Esophagus muscularis mucosa (tissue), 4 donors: ENCODE results near the gene ATP13A5. TPM values are rescaled to one million over a fixed set of nuclear protein-coding genes. Genes with fewer than 3 reads are reported as not detected.

Source experiments
- DNase-seq: peaks from one replicate; pipeline ENCODE4 v3.0.0-alpha.2; 2017; ENCODE audit errors: extremely low spot score
- H3K27ac ChIP-seq, 4 donors: fragments of 200-600 bp; sonication (generic); replicated peaks in 1 of 4; 1 replicate in 3 of 4; 2 replicates in 1 of 4; pipeline ENCODE4 v1.5.1; 2016 to 2019; ENCODE audit warnings: mild to moderate bottlenecking in 1 of 4
- H3K27me3 ChIP-seq, 4 donors: fragments of 200-600 bp; sonication (generic); one replicate each; pipeline versions ENCODE4 v1.5.1 to v1.6.0; 2016 to 2019
- H3K36me3 ChIP-seq, 4 donors: fragments of 200-600 bp; sonication (generic); one replicate each; pipeline ENCODE4 v1.5.1; 2016 to 2019
- H3K4me1 ChIP-seq, 4 donors: fragments of 200-600 bp; sonication (generic); one replicate each; pipeline ENCODE4 v1.5.1; 2016 to 2019
- H3K4me3 ChIP-seq, 4 donors: fragments of 200-600 bp; sonication (generic); 1 replicate in 2 of 4; 2 replicates in 2 of 4; pipeline ENCODE4 v1.5.1; 2016 to 2019; ENCODE audit warnings: mild to moderate bottlenecking in 4 of 4, moderate library complexity in 1 of 4
- H3K9me3 ChIP-seq, 4 donors: fragments of 200-600 bp; sonication (generic); 1 replicate in 3 of 4; 2 replicates in 1 of 4; pipeline ENCODE4 v1.5.1; 2016 to 2019
- CTCF ChIP-seq, 3 experiments: fragments of 200-600 bp in 2 of 3; fragments of 450-650 bp in 1 of 3; sonication (generic) in 2 of 3; IDR thresholded peaks; one replicate each; pipeline ENCODE4 v1.5.1; 2017 to 2019; ENCODE audit warnings: antibody characterized with exemption in 3 of 3, mild to moderate bottlenecking in 2 of 3, moderate library complexity in 1 of 3
- EP300 ChIP-seq: sonication (generic); formaldehyde crosslinking; IDR thresholded peaks from one replicate; pipeline ENCODE4 v1.6.1; 2017; ENCODE audit warnings: antibody characterized with exemption
- POLR2A ChIP-seq: fragments of 450-650 bp; IDR thresholded peaks from one replicate; pipeline ENCODE4 v1.6.1; 2017; ENCODE audit warnings: antibody characterized with exemption, moderate library complexity, mild to moderate bottlenecking, low read depth
- POLR2AphosphoS5 ChIP-seq, 2 donors: sonication (generic); formaldehyde crosslinking; IDR thresholded peaks; one replicate each; pipeline ENCODE4 v1.6.1; 2017; ENCODE audit warnings: antibody characterized with exemption in 2 of 2
- WGBS: methylation state at CpG from one replicate; pipeline ENCODE4 v1.1.5; 2018; 5-methylcytosine and 5-hydroxymethylcytosine counted together
- intact Hi-C: fragments of 100-400 bp; cut with DNase I; formaldehyde crosslinking; loops from one replicate; pipeline ENCODE4 v1.15.1; 2023
- total RNA-seq, 4 donors: library from RNA; depleted of rRNA; stranded (reverse); fragments of >200 nt; gene quantifications; one replicate each; pipeline versions ENCODE4 v1.1.0 to v1.2.1, GENCODE V29; 2016

ATP13A5 gene
- total RNA-seq, 4 donors from 2014 or later = not detected

DNA sequence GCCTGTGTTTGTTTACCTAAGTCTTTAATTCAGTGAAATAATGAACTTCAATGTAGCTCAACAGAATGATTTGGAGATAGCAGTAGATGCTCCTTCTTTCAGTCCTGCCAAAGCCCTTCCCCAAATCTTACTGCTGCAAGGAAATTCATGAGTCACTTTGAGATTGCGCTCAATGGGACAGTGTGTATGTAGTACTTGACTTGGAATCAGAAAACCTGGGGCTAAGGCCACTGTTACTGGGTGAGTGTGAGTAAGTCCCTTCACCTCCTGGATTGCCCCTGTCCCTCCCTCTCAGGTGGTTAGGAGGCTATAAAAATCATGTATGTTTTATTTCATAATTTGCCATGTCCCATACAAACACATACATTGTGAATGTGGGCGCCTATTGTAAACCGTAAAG lies 29.9 kb downstream of the ATP13A5 start:
- intact Hi-C loops = no loop called here
- 85% methylated on average over 3 of the region's 3 CpGs for WGBS
- Histone ChIP-seq H3K27ac (no peak overlapping the region), H3K36me3 (no peaks in the 10 kb centered on the region), H3K4me3 (no peak overlapping the region), H3K9me3 (no peaks in the 10 kb centered on the region), H3K27me3 (no peaks in the 10 kb centered on the region), H3K4me1 (peaks cover 0 to 3% (median 0%) of the 10 kb centered on the region in 4 donors)
- TF ChIP-seq POLR2A (no peak), EP300 (no peak), POLR2AphosphoS5 (IDR thresholded peaks at IDR 0.05) (no peak), CTCF (IDR thresholded peaks at IDR 0.05) (no peak)
- no peak for DNase-seq

DNA sequence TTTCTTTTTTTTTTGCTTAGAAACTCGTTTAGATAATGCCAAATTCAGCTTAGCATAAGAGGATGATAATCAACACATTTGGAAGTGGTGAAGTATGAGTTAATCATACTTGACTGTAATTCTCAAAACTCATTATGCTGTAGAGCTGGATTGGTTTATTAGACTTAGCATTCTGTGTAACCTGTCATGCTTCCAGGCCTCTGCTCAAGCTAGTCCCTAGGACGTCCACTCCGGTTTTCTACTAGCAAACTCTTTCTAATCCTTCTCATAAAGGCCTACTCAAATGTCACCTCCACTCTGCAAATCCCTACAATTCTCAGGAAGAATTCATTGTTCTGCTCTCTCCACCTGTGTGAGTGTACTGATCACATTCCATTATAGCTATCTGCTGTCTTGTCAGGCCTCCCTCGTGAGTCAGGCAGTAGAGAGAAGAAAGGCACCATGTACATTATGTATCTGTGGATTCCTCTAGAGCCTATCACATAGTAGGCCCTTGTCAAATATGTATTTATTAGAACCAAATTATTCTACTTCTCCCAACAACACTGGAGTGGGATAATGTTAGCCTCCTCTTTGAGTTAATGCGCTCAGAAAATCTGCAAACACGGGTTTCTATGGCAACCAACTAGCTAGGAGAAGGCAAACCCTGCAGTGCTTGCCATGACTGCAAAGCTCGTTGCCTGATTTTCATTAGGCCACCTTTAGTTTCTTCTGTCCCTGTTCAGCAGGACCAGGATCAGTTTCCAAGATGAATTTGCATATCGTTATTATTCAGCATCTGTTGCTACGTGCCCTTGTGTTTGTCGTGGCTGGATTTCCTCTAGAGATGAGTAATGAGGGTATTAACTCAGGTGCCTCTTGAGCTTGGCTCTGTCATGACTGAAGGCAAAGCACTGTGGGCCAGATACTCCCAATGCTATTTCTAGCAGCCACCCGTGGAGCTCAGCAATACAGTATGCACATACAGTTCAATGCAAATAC lies 30.7 kb downstream of the ATP13A5 start:
- H3K27ac ChIP-seq = no peak overlapping the region
- H3K9me3 ChIP-seq = no peaks in the 10 kb centered on the region
- intact Hi-C loops = no loop called here
- no peak for DNase-seq
- H3K27me3 ChIP-seq = no peaks in the 10 kb centered on the region
- TF ChIP-seq CTCF (IDR thresholded peaks at IDR 0.05) = no peak
- no peak for TF ChIP-seq POLR2AphosphoS5 (IDR thresholded peaks at IDR 0.05)
- TF ChIP-seq POLR2A = no peak
- TF ChIP-seq EP300 = no peak
- no peak overlapping the region for H3K4me3 ChIP-seq
- 47% methylated on average over 11 of the region's 11 CpGs for WGBS
- peaks cover 0 to 3% (median 2%) of the 10 kb centered on the region in 4 donors for H3K4me1 ChIP-seq
- H3K36me3 ChIP-seq = no peaks in the 10 kb centered on the region

DNA sequence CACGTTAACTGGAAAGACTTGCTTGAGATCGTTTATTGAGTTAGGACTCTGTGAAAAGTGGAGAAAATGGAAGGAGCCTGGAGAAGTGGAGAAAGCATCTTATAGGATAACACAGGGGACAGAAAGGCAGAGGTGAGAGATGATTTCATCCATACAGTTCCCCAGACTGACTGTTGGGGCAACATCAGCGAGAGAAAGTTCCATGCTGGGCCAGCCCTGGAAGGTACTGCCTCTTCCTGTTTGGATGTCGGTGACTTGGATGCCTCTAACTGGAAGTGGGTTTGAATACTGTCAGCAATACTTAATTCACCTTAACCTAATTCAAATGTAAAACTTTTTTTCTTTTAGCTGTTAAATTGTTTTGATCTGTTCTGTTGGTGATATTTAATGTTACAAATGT lies 32.3 kb downstream of the ATP13A5 start:
- no peak overlapping the region for H3K27ac ChIP-seq

DNA sequence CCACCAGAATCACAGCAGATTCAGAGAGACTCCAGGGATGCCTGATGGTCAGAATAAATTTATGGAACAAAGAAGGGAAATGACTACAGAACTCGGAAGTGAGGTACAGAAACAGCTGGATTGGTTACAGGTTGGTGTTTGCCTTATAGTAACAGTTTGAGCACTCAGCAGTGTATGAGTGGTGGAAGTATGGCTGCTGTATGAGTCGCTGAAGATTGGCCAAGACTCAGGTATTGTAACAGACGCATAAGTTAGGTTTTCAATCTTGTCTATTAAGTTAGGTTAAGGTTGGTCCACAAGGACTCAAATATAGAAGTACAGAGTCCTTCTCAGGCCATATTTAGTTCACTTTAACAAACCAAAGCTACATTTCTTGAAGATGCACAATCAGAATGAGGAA lies 33.1 kb downstream of the ATP13A5 start:
- no peak for DNase-seq
- no peak overlapping the region for H3K27ac ChIP-seq
- no peaks in the 10 kb centered on the region for H3K27me3 ChIP-seq
- intact Hi-C loops = no loop called here
- no peak overlapping the region for H3K4me3 ChIP-seq
- no peaks in the 10 kb centered on the region for H3K36me3 ChIP-seq
- H3K4me1 ChIP-seq = peaks cover 0 to 15% (median 6%) of the 10 kb centered on the region in 4 donors
- H3K9me3 ChIP-seq = no peaks in the 10 kb centered on the region
- TF ChIP-seq POLR2A (no peak), EP300 (no peak), POLR2AphosphoS5 (IDR thresholded peaks at IDR 0.05) (no peak), CTCF (IDR thresholded peaks at IDR 0.05) (no peak)
- 82% methylated on average over 3 of the region's 3 CpGs for WGBS

More for the DNA sequence above, 32.3 kb downstream of the ATP13A5 start:
- H3K27me3 ChIP-seq = no peaks in the 10 kb centered on the region
- intact Hi-C loops = no loop called here
- no peaks in the 10 kb centered on the region for H3K9me3 ChIP-seq
- TF ChIP-seq POLR2A = no peak
- no peak for TF ChIP-seq POLR2AphosphoS5 (IDR thresholded peaks at IDR 0.05)
- TF ChIP-seq CTCF (IDR thresholded peaks at IDR 0.05) = no peak
- no peak for TF ChIP-seq EP300
- H3K36me3 ChIP-seq = no peaks in the 10 kb centered on the region
- H3K4me3 ChIP-seq = no peak overlapping the region
- 83% methylated on average over 4 of the region's 4 CpGs for WGBS
- no peak for DNase-seq
- H3K4me1 ChIP-seq = peaks cover 0 to 15% (median 6%) of the 10 kb centered on the region in 4 donors
